CD4-positive, alpha-beta T cell treated with Interleukin-1 beta for 1 hour (primary cell): ENCODE results near the gene PCDHB10.
"Not testable (repeated sequence)": the region's sequence is repeated elsewhere in the genome, so short reads cannot be mapped to it uniquely, and the experiment has no call there.

Experiments used
- DNase-seq, 2 donors: peaks; one replicate each; pipeline ENCODE4 v3.0.0-alpha.2; 2020 to 2022

Gene PCDHB10

GRCh38 chr5:141188682-141189081 lies 3.5 kb upstream of the PCDHB10 start:
- not testable (repeated sequence) for DNase-seq

GRCh38 chr5:141189131-141189530 lies 3.0 kb upstream of the PCDHB10 start:
- DNase-seq = not testable (repeated sequence)

- not testable (repeated sequence) for DNase-seq
Observed at GRCh38 chr5:141194332-141194731, 2.2 kb downstream of the PCDHB10 start.

GRCh38 chr5:141196363-141196762 lies 4.2 kb downstream of the PCDHB10 start:
- DNase-seq = no peak

GRCh38 chr5:141199359-141200235 lies 7.4 kb downstream of the PCDHB10 start, which contains the start of gene PCDHB11:
PCDHB11 (plus strand) TSS chr5:141199627; CDS start chr5:141199775, 148 bp downstream.
- peak in 1 of 2 donors; percentile 5 for DNase-seq

GRCh38 chr5:141201126-141201525 lies 9.0 kb downstream of the PCDHB10 start:
- not testable (repeated sequence) for DNase-seq

- DNase-seq = not testable (repeated sequence)
Observed at GRCh38 chr5:141201646-141202045, 9.5 kb downstream of the PCDHB10 start.

GRCh38 chr5:141208478-141208877 lies 16.3 kb downstream of the PCDHB10 start, which contains the start of gene PCDHB12:
PCDHB12 (plus strand) TSS chr5:141208719; CDS start chr5:141208908, 189 bp downstream.
- DNase-seq = no peak

- not testable (repeated sequence) for DNase-seq
Observed at GRCh38 chr5:141210281-141210680, 18.1 kb downstream of the PCDHB10 start.

- not testable (repeated sequence) for DNase-seq
Observed at GRCh38 chr5:141210849-141211248, 18.7 kb downstream of the PCDHB10 start.

GRCh38 chr5:141213656-141214339 lies 21.6 kb downstream of the PCDHB10 start, which contains the start of gene PCDHB13:
PCDHB13 (plus strand) TSS chr5:141213919; CDS start chr5:141214124, 205 bp downstream.
- DNase-seq = peak in 1 of 2 donors; percentile 12

- not testable (repeated sequence) for DNase-seq
Observed at GRCh38 chr5:141214583-141214982, 22.4 kb downstream of the PCDHB10 start.

GRCh38 chr5:141215504-141215903 lies 23.4 kb downstream of the PCDHB10 start:
- not testable (repeated sequence) for DNase-seq

GRCh38 chr5:141216035-141216434 lies 23.9 kb downstream of the PCDHB10 start:
- DNase-seq = not testable (repeated sequence)

GRCh38 chr5:141223112-141223783 lies 31.1 kb downstream of the PCDHB10 start, which contains the start of gene PCDHB14:
PCDHB14 (plus strand) TSS chr5:141223343; CDS start chr5:141223506, 163 bp downstream.
- peak in 1 of 2 donors; percentile 2 for DNase-seq

- DNase-seq = not testable (repeated sequence)
Observed at GRCh38 chr5:141224844-141225243, 32.7 kb downstream of the PCDHB10 start.

- not testable (repeated sequence) for DNase-seq
Observed at GRCh38 chr5:141225421-141225820, 33.3 kb downstream of the PCDHB10 start.

GRCh38 chr5:141234109-141234667 lies 42.0 kb downstream of the PCDHB10 start:
- no peak for DNase-seq

GRCh38 chr5:141235922-141236321 lies 43.8 kb downstream of the PCDHB10 start:
- not testable (repeated sequence) for DNase-seq

- DNase-seq = no peak
Observed at GRCh38 chr5:141236516-141237313, 44.6 kb downstream of the PCDHB10 start.

GRCh38 chr5:141241496-141241895 lies 49.3 kb downstream of the PCDHB10 start:
- DNase-seq = no peak
